Neural cell (in vitro differentiated cells): Measurements from ENCODE around the gene MXRA7.

Source experiments
- CTCF ChIP-seq: fragments of 450-650 bp; IDR thresholded peaks from 2 replicates; pipeline ENCODE4 v1.5.1; 2014; ENCODE audit warnings: antibody characterized with exemption, mild to moderate bottlenecking, moderate library complexity; ENCODE audit not compliant: poor library complexity, severe bottlenecking
- EP300 ChIP-seq: fragments of 450-650 bp; conservative IDR thresholded peaks from 2 replicates; pipeline ENCODE4 v1.6.1; 2014; ENCODE audit warnings: antibody characterized with exemption, mild to moderate bottlenecking, moderate library complexity; ENCODE audit not compliant: poor library complexity, severe bottlenecking

DNA sequence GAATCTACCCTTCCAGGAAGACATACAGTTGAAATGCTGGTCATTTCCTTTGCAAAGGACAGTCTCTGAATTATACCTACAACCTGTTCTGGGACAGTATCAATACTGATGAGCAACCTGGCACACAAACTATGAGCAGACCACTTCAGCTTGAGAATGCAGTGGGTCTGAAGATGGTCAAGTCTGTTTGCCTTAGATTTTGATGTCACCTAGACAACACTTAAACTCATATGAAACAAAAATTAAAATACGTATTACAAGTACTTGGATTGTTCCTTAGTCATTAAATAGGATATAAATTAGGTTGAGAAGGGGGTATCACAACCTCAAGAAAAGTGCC lies 22.8 kb upstream of the MXRA7 start:
- TF ChIP-seq CTCF (no peak), EP300 (no peak)
